GM13977 (cell line): Measurements from ENCODE around the gene CDH19.

ENCODE experiments used
- DNase-seq: peaks from one replicate; pipeline ENCODE4 v3.0.0; 2012; ENCODE audit warnings: low spot score
- in situ Hi-C: fragments of 300-500 bp; cut with MboI; formaldehyde crosslinking; loops from one replicate; pipeline ENCODE4 v1.12.0; 2022; ENCODE audit warnings: low sequenced_read_pairs, low pct_unique_long_range_greater_than_20kb, mixed read lengths, inconsistent platforms; ENCODE audit not compliant: unreplicated experiment
- TF ChIP-seq, protein P1 (sequence below): IDR thresholded peaks from 2 replicates; pipeline ENCODE4 v1.5.1; 2012; ENCODE audit warnings: mild to moderate bottlenecking, control low read depth; ENCODE audit not compliant: insufficient read depth; ENCODE audit errors: extremely low read depth, missing control alignments

CDH19 gene

GRCh38 chr18:66638856-66639629, 35.2 kb upstream of the CDH19 start:
- DNase-seq = no peak
- in situ Hi-C loops = no loop called here
- TF ChIP-seq, protein P1, sequence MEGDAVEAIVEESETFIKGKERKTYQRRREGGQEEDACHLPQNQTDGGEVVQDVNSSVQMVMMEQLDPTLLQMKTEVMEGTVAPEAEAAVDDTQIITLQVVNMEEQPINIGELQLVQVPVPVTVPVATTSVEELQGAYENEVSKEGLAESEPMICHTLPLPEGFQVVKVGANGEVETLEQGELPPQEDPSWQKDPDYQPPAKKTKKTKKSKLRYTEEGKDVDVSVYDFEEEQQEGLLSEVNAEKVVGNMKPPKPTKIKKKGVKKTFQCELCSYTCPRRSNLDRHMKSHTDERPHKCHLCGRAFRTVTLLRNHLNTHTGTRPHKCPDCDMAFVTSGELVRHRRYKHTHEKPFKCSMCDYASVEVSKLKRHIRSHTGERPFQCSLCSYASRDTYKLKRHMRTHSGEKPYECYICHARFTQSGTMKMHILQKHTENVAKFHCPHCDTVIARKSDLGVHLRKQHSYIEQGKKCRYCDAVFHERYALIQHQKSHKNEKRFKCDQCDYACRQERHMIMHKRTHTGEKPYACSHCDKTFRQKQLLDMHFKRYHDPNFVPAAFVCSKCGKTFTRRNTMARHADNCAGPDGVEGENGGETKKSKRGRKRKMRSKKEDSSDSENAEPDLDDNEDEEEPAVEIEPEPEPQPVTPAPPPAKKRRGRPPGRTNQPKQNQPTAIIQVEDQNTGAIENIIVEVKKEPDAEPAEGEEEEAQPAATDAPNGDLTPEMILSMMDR = no peak

DNA sequence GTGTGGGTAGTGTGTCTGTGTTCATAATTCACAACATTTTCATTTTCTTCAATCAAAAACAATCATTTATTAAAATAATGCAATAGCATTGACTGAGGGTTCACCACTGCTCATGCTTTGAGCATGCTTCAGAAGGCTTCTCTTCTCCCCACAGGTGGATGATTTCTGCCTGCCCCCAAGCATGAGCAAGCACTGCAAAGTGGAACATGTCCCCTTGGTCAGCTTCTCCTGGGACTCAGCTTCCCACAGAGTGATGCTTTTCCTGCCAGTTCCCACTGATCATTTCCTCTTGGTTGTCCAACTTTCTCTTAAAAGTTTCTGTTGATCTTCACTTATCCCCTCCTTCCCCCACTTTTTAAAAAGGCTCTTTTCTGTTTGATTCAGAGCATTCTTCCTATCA, 31.5 kb upstream of the CDH19 start:
- DNase-seq = no peak
- TF ChIP-seq, protein P1 = no peak
- in situ Hi-C loops = no loop called here

DNA sequence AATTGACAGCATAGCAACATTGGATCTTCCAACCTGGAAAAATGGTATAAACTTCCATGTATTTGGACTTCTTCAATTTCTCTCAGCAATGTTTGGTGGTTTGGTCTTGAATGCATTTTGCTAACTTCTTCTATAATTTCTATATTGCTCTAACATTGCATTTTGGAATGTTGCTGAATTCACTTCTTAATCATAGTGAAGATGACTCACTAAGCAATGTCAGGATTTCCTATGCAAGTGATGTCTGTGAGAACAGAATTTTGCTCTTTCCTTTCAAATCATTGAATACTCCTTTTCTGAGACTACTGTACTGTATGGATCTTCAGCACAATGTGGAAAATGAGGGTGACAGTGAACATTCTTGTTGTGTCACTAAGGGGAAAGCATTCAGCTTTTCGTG, 28.9 kb upstream of the CDH19 start:
- in situ Hi-C loops = no loop called here
- DNase-seq = no peak
- TF ChIP-seq, protein P1 = no peak

GRCh38 chr18:66630831-66631230, 26.9 kb upstream of the CDH19 start:
- no peak for DNase-seq
- TF ChIP-seq, protein P1 = no peak
- in situ Hi-C loops = no loop called here

DNA sequence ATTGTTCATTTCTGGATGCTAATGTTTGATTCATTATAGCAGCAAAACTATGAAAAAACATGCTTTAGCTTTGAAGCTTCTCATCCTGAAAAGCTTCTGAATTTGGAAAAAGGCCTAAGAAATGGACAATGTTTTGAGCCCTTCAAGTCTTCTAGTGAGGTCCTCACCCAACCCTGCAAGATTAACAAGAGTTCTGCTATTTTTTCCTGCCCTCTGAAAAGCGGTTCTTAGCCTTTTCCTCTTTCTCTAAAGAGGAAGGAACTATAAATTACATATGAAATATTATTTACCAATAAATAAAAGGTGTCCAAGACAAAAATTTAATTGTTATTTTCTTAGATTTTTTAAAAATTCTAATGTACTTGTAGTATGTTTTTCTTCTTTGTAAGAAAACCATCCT, 19.9 kb upstream of the CDH19 start:
- no peak for DNase-seq
- in situ Hi-C loops = no loop called here

DNA sequence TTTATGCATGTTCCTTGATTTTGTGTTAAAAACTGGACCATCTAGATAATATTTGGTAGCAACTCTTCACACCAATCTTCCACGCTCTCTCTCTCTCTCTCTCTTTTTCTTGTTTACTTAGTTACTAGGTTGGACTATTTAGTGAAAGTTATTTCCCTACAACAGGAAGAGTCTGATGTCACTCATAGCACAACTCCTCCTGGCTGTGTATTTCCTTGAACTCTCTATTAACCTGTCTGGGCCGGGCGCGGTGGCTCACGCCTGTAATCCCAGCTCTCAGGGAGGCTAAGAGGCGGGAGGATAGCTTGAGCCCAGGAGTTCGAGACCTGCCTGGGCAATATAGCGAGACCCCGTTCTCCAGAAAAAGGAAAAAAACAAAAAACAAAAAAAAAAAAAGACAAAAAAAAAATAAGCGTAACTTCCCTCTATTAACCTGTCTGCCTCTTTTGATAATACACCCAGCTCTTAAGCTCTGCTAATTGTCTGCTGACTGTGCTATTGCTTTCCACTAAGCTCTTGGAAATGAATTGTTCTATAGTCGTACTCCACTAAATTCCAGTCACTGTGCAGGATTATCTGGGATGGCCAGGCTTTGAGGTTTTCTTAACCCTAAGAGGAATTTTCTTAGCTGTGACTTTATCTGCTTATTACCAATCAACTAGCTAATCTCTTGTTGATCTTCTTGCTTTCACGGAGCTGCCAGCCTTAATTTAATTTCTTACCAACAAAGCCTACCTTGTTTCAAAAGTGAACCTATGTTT, 18.1 kb upstream of the CDH19 start:
- TF ChIP-seq, protein P1 = no peak
- no peak for DNase-seq
- in situ Hi-C loops = no loop called here

More for the DNA sequence above, 19.9 kb upstream of the CDH19 start:
- TF ChIP-seq, protein P1 = no peak
